Activated CD8-positive, alpha-beta memory T cell treated with anti-CD3 and anti-CD28 coated beads for 1 hour (primary cell): ENCODE results near the gene PTPRS.
"Not testable (repeated sequence)": the region's sequence is repeated elsewhere in the genome, so short reads cannot be mapped to it uniquely, and the experiment has no call there.

Experiments used
- DNase-seq, 2 donors: peaks; one replicate each; pipeline ENCODE4 v3.0.0-alpha.2; 2020; ENCODE audit warnings: low read depth in 1 of 2; ENCODE audit errors: extremely low read depth in 1 of 2

PTPRS gene

GRCh38 chr19:5340637-5341447 is at the start of gene PTPRS:
PTPRS (minus strand) TSS chr19:5340812; CDS start chr19:5286140, 54,672 bp downstream.
- peak; percentile 52 to 55 for DNase-seq

DNA sequence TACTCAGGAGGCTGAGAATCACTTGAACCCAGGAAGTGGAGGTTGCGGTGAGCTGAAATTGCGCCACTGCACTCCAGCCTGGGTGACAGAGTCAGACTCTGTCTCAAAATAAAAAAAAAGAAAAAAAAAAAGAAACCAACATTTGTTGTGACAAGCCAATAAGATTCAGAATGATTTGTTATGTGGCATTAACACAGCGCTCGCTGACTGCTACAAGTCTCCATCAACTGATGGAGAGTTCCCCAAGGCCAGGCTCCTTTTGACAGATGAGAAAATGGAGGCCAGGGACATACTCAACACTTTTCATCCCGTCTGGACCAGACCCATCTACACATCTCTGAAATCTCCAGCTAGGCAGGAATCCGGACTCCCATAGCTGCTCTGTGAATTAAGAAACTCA is 48.7 kb upstream of the PTPRS start:
- DNase-seq: no peak

- DNase-seq: no peak
These were observed 46.9 kb upstream of the PTPRS start for GRCh38 chr19:5387472-5387871.

DNA sequence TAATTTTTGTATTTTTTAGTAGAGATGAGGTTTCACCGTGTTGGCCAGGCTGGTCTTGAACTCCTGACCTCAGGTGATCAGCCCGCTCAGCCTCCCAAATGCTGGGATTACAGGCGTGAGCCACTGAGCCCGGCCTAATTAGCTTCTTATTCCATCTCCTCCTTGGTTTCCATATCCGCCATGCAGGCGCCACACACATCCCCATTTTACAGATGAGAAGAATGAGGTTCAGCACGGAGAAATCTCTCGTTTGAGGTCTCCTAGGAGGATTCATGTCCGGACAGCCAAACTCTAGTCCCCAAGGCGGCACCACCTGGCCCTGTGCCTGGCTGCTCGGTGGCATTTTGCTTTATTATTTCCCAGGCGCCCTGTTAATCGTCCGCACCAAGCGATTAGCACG is 46.2 kb upstream of the PTPRS start:
- DNase-seq: no peak

DNA sequence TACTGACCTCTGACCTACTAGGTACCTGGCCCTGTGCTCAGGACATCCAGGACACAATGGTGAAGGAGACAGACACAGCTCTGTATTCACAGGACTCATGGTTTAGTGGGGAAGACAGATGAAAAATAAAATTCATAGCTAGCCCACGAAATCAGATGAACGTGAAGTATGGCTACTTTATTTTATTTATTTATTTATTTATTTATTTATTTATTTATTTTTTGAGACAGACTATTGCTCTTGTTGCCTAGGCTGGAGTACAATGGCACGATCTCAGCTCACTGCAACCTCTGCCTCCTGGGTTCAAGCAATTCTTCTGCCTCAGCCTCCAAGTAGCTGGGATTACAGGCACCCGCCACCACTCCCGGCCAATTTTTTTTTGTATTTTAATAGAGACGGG is 40.6 kb upstream of the PTPRS start:
- not testable (repeated sequence) for DNase-seq

DNA sequence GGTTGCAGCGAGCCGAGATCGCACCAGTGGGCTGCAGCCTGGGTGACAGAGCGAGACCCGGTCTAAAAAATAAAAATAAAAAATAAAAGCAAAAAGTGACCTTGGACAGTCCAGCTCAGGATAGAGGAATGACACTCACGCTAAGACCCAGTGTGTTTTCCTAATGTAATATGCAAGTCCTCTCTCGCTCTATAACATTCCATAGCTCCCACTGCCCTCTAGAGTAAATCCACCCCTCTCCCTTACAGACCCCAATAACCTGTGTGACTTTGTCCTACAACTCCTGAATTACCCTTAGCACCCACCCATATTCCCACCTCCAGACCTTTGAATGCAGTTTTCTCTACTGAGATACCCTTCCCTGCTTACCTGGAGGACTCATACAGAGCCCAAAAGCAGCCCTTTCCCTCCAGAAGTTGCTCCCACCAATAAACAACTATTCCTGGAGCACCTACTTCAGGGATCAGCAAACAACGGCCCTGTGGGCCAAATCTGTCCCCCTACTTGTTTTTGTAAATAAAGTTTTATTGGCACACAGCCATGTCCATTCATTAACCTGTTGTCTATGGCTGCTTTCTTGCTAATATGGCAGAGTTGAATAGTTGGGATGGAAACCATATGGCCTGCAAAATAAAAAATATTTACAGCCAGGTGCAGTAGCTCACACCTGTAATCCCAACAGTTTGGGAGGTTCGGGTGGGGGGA is 39.8 kb upstream of the PTPRS start:
- DNase-seq: no peak

DNA sequence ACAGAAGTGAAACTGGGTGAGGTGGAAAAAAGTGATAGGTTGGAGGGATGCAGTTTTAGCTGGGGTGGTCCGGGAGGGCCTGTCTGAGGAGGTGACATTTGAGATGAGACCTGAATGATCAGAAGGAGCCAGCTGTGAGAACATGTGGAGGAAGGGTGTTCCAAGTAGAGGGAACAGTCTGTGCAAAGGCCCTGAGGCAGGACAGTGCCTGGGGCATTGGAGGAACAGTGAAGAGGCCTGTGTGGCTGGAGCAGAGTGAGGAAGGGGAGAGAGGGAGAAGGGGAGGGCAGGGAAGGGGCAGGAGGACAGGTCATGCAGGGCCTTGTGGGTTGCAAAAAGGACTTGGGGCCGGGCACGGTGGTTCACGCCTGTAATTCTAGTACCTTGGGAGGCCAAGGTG is 36.3 kb upstream of the PTPRS start:
- DNase-seq: no peak

DNA sequence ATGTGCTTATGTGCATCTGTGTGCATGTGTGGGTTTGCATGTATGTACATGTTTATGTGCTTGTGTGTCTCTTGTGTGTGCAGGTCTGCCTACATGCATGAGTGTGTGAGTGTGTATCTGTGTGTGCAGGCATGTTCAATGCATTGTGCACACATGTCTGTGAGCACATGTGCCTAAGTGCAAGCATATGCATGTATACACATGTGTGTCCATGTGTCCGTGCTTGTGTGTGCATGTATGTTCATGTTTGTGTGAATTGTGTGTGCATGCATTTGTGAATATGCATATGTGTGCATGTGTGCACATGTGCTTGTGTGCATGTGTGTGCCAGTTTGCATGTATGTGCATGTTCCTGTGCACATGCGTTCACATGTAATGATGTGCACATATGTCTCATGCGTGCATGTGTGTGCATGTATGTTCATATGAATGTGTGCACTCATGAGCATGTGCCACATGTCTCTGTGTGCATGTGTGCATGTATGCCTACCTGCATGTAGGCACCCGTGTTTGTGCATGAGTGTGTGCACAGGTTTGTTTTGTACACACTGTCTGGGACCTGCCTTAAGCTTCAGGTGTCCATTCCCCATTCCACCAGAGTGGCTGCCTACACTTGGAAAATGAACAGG is 32.1 kb upstream of the PTPRS start:
- no peak for DNase-seq

DNA sequence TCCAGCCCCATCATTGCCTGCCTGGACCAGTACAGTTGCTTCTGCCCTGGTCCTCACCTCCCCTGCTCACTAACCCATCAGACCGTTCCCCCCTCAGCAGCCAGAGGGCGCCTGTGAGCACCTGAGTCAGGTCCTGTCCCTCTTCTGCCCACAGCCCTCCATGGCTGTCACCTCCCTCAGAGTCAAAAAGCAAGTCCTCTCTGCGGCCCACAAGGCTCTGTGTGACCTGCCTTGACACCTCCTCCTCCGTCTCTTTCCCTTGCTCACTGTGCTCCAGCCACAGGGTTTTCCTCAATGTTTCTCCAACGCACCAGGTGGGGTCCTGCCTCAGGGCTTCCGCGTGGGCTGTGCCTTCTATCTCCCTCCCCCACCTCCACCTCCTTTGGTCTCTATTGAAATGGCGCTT is 29.4 kb upstream of the PTPRS start:
- DNase-seq: peak in 1 of 2 donors; percentile 15

GRCh38 chr19:5369304-5369703 is 28.7 kb upstream of the PTPRS start:
- no peak for DNase-seq

GRCh38 chr19:5367530-5368133 is 27.0 kb upstream of the PTPRS start:
- no peak for DNase-seq

- no peak for DNase-seq
These were observed 25.3 kb upstream of the PTPRS start for GRCh38 chr19:5365905-5366304.

DNA sequence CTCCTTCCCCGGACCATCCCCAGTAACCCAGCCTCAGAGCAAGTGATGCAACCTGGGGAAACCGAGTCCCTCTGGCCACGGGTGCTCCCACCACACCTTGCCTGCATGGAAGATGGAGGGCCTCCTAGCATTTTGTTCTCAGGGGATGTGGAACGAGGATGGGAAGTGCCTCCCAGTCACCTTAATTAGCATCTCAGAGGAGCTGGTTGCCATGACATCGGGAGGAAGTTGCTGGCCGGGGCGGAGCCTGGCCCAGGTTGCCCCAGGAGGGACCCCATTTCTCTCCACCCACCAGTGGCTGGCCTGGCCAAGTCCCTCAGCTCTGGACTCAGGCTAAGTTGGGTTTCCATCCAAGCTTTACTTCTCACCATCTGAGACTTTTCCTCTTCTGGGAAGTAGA is 24.1 kb upstream of the PTPRS start:
- DNase-seq: no peak

DNA sequence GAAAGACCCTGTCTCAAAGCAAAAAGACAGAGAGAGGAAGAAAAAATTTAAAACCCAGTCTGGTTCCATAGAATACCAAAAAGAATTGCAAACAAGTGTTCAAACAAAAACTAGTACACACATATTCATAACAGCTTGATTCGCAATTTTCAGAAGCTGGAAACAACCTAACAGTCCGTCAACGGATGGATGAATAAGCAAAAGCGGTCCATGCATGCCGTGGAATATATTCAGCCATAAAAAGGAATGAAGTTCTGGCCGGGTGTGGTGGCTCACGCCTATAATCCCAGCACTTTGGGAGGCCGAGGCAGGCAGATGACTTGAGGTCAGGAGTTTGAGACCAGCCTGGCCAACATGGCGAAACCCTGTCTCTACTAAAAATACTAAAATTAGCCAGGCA is 21.2 kb upstream of the PTPRS start:
- not testable (repeated sequence) for DNase-seq

DNA sequence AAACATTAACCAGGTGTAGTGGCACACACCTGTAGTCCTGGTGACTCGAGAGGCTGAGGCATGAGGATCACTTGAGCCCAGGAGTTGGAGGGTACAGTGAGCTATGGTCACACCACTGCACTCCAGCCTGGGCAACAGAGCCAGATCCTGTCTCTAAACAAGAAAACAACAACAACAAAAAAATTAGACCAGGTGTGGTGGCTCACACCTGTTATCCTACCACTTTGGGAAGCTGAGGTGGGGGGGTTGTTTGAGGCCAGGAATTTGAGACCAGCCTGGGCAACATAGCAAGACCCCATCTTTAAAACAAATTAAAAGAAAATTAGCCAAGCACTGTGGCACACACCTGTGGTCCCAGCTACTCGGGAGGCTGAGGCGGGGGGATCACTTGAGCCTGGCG is 20.8 kb upstream of the PTPRS start:
- no peak for DNase-seq

DNA sequence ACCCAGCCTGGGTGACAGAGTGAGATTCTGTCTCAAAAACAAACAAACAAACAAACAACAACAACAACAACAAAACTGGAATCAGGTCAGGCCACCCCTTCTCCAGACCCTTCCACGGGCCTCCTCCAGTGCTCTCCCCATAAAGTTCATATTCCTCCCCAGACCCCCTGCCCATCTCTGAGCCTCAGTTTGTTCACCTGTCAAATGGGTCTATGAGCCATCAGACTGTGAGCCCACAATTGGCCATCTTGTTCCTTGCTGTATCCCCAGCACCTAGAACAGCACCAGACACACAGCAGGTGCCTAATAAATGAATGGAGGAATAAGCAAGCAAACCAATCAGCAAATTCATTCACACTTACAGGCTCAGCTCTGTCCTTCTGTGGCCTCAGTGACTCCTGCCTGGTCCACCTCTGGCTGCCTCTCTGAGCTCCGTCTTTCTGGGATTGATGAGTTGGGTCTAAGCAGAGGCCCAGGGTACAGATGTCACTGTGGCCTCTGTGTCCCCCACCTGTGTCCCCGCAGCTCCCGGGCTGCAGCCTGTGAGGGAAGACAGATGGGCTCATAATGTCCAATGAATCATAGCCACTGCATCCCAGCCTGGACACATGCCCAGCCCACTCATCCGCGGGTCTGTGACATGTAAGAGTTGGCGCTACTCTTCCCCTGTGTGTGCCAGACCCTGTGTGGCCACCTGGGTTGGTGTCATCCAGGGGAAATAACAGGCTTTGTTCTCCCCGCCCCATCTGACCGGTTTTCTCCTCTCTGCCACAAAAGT is 19.6 kb upstream of the PTPRS start:
- no peak for DNase-seq

DNA sequence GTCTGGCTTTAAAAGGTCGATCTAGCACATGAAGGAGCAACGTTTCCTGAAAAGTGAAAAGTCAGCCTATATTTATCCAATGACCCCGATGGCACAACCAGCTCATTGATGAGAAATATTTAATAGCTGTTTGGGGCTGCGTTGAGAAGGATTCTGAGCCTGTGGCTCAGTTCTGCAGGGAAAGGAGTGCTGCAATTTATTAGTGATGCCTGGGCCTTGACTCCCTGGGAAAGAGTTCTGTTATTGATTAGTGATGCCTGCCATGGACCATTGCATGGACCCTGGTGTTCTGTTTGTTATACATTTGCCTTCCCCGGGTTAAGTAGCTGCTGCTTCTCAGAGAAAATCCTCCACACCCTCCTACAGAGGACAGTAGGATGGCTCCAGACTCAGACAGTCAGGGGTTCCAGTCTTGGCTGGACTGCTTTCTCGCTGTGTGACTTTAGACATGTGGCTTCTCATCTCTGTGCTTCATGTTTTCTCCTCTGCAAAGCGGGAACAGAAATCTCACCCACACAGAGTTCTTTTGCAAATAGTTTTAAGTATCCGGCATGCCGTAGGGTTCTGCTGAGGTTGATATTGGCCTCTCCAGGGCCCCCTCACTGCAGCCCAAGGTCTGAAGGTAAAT is 17.7 kb upstream of the PTPRS start:
- DNase-seq: no peak

- DNase-seq: no peak
These were observed 17.0 kb upstream of the PTPRS start for GRCh38 chr19:5357584-5357983.

GRCh38 chr19:5356918-5357317 is 16.3 kb upstream of the PTPRS start:
- DNase-seq: no peak

- no peak for DNase-seq
These were observed 15.8 kb upstream of the PTPRS start for GRCh38 chr19:5356428-5356827.
